HepG2 (cell line): Measurements from ENCODE around the gene SEMA3B. TPM values are rescaled to one million over a fixed set of nuclear protein-coding genes. Genes with fewer than 3 reads are reported as not detected.
"Not testable (repeated sequence)": the region's sequence is repeated elsewhere in the genome, so short reads cannot be mapped to it uniquely, and the experiment has no call there.

ENCODE experiments used
- ATAC-seq: fragments of 200-7000 bp; cut with Tn5 transposase; 3 replicates; pipeline ENCODE4 v1.9.1; 2020; ENCODE audit warnings: mild to moderate bottlenecking, moderate library complexity
- BruUV-seq: library from RNA; stranded (reverse); fragments of 400-500 nt; replicated peaks from 2 replicates; lab custom pipeline; 2021; lab: Mats Ljungman, UMichigan
- CTCF ChIA-PET: fragments of 300-600 bp; formaldehyde crosslinking; extraction: SDS; loops from one replicate; lab custom pipeline; 2021; ENCODE audit warnings: low total read pairs, inconsistent platforms, low intra/inter-chr PET ratio; lab: Yijun Ruan, JAX
- POLR2A ChIA-PET: fragments of 350-600 bp; sonication (Branson Sonifier 250); formaldehyde crosslinking; loops from one replicate; lab custom pipeline; 2020; ENCODE audit warnings: antibody characterized with exemption, inconsistent platforms; lab: Yijun Ruan, JAX
- DNase-seq: peaks from one replicate; pipeline ENCODE4 v3.0.0-alpha.2; 2015; ENCODE audit warnings: low spot score
- FAIRE-seq: peaks from 3 replicates; lab custom pipeline; 2011; peaks lifted over from hg19 to GRCh38; lab: Jason Lieb, UNC
- H2AFZ ChIP-seq: one replicate; pipeline ENCODE4 v1.6.1; 2011; ENCODE audit warnings: low read length, inconsistent platforms
- H3K27ac ChIP-seq: fragments of 300-600 bp; 3 replicates; pipeline ENCODE4 v1.8.0; 2011; ENCODE audit warnings: mixed run types, mild to moderate bottlenecking, mixed read lengths, low read length, inconsistent platforms; ENCODE audit not compliant: insufficient read depth; ENCODE audit errors: extremely low read length
- H3K27me3 ChIP-seq, 2 experiments: fragments of 200-600 bp in 1 of 2; 2 replicates in 1 of 2; 3 replicates in 1 of 2; pipeline versions ENCODE4 v1.6.0 to v1.8.0; 2011; ENCODE audit warnings: low read length in 2 of 2, mild to moderate bottlenecking in 2 of 2, moderate library complexity in 2 of 2, inconsistent platforms in 1 of 2; ENCODE audit not compliant: insufficient read depth in 2 of 2, control insufficient read depth in 1 of 2
- H3K36me3 ChIP-seq, 2 experiments: fragments of 200-600 bp in 1 of 2; replicated peaks in 1 of 2; 2 replicates in 1 of 2; 3 replicates in 1 of 2; pipeline versions ENCODE4 v1.5.1 to v1.8.0; 2011; ENCODE audit warnings: low read length in 2 of 2, inconsistent platforms in 1 of 2; ENCODE audit not compliant: insufficient read depth in 2 of 2, control insufficient read depth in 1 of 2
- H3K4me1 ChIP-seq: 2 replicates; pipeline ENCODE4 v1.5.1; 2012; ENCODE audit warnings: low read length, inconsistent platforms; ENCODE audit not compliant: insufficient read depth
- H3K4me2 ChIP-seq: 2 replicates; pipeline ENCODE4 v1.6.0; 2011; ENCODE audit warnings: low read depth, low read length, inconsistent platforms
- H3K4me3 ChIP-seq, 3 experiments: fragments of 200-600 bp in 1 of 3; sonication (generic), shearing (Covaris generic) in 1 of 3; replicated peaks in 1 of 3; 2 replicates each; pipeline ENCODE4 v1.5.1; 2011 to 2016; ENCODE audit warnings: low read length in 3 of 3, inconsistent platforms in 2 of 3, low read depth in 2 of 3, mild to moderate bottlenecking in 2 of 3, control low read depth in 1 of 3, mixed read lengths in 1 of 3; ENCODE audit not compliant: insufficient read depth in 1 of 3
- H3K79me2 ChIP-seq: one replicate; pipeline ENCODE4 v1.6.1; 2011; ENCODE audit warnings: low read length, inconsistent platforms; ENCODE audit not compliant: insufficient read depth
- H3K9ac ChIP-seq: 2 replicates; pipeline ENCODE4 v1.6.0; 2011; ENCODE audit warnings: mild to moderate bottlenecking, low read depth, low read length, inconsistent platforms; ENCODE audit not compliant: insufficient read depth
- H3K9me3 ChIP-seq: 2 replicates; pipeline ENCODE4 v1.5.1; 2012; ENCODE audit warnings: mild to moderate bottlenecking, low read length
- H4K20me1 ChIP-seq: 2 replicates; pipeline ENCODE4 v1.6.0; 2011; ENCODE audit warnings: inconsistent platforms, mild to moderate bottlenecking, low read length, moderate library complexity; ENCODE audit not compliant: insufficient read depth
- MBD4 ChIP-seq: IDR thresholded peaks from 2 replicates; pipeline ENCODE4 v1.6.1; 2012; ENCODE audit warnings: low read length, inconsistent platforms, borderline replicate concordance
- MED8 ChIP-seq: sonication (generic); formaldehyde crosslinking; IDR thresholded peaks from 2 replicates; pipeline ENCODE4 v1.8.1; 2023; ENCODE audit warnings: mild to moderate bottlenecking, missing genetic modification reagents; ENCODE audit not compliant: insufficient replicate concordance
- ZFX ChIP-seq: sonication (generic); formaldehyde crosslinking; IDR thresholded peaks from 2 replicates; pipeline ENCODE4 v1.4.0; 2020; ENCODE audit warnings: mild to moderate bottlenecking, low read depth, missing genetic modification reagents, moderate library complexity
- ZNF121 ChIP-seq: sonication (generic); formaldehyde crosslinking; IDR thresholded peaks from 2 replicates; pipeline ENCODE4 v1.5.0; 2020; ENCODE audit warnings: mild to moderate bottlenecking, missing genetic modification reagents
- ZNF770 ChIP-seq: sonication (generic); formaldehyde crosslinking; IDR thresholded peaks from 2 replicates; pipeline ENCODE4 v1.5.0; 2020; ENCODE audit warnings: mild to moderate bottlenecking, missing genetic modification reagents
- whole genome bisulfite sequencing: methylation state at CpG from one replicate; pipeline ENCODE4 v1.1.6; 2017; ENCODE audit warnings: low lambda C conversion rate; 5-methylcytosine and 5-hydroxymethylcytosine counted together
- in situ Hi-C: cut with HindIII; loops from 2 replicates; pipeline ENCODE4 v1.10.0; 2017; ENCODE audit warnings: low pct_unique_long_range_greater_than_20kb; ENCODE audit not compliant: extremely low pct_ligation_motif_present
- intact Hi-C: fragments of 100-400 bp; cut with micrococcal nuclease; formaldehyde crosslinking; loops from one replicate; pipeline ENCODE4 v1.10.0; 2022; ENCODE audit not compliant: unreplicated experiment
- polyA plus RNA-seq, 8 experiments: library from polyadenylated mRNA; depleted of rRNA in 3 of 8; stranded (reverse) in 7 of 8; unstranded in 1 of 8; fragments of >200 nt; fragmentation: Illumina TruSeq in 4 of 8; extraction: Trizol in 4 of 8; gene quantifications; 2 replicates each; pipeline versions ENCODE4 v1.2.1 to v1.2.3, GENCODE V29; 2011 to 2016; ENCODE audit warnings: low read depth in 4 of 8, missing spikeins in 1 of 8, mixed read lengths in 1 of 8; ENCODE audit not compliant: insufficient read depth in 1 of 8
- total RNA-seq, 5 experiments: library from RNA; depleted of rRNA; stranded (reverse); fragments of >200 nt; fragmentation: Illumina TruSeq; extraction: Trizol; gene quantifications; 2 replicates each; pipeline ENCODE4 v1.2.3, GENCODE V29; 2016; ENCODE audit warnings: low read depth in 1 of 5

The SEMA3B gene
- total and polyA plus RNA-seq, 2 of the 13 experiments (the other 11 are each of a cell fraction or from before 2014, with no cell fraction given) = 93.2 to 158 TPM

- peak overlapping the region; percentile 96 for H3K27ac ChIP-seq
- H3K9ac ChIP-seq, H3K9me3 ChIP-seq, H3K27me3 ChIP-seq, BruUV-seq, FAIRE-seq, H3K4me3 ChIP-seq, ATAC-seq, DNase-seq, CTCF ChIA-PET, H2AFZ ChIP-seq, H4K20me1 ChIP-seq: not testable (repeated sequence)
- H3K4me2 ChIP-seq = 0 out of 2 replicates have a peak overlapping the region, but pooled peaks have one; percentile 29
- WGBS = 100% methylated on average over 4 of the region's 4 CpGs
- H3K36me3 ChIP-seq = peaks cover 4 to 12% of the 10 kb centered on the region in 2 experiments; a peak in 4 of 5 replicates
- TF ChIP-seq ZNF770 (CRISPR knock-in tag) = peak; percentile 91
- peak; percentile 6 for TF ChIP-seq MED8 (CRISPR knock-in tag)
- peak; percentile 89 for TF ChIP-seq ZNF121
- in situ Hi-C loops (loop anchor here (5.0 kb wide), 1 partner anchor 60 kb away; the partner anchor contains the start of gene HYAL2), intact Hi-C loops (loop anchor here (5.0 kb wide), 1 partner anchor 40 kb away; the partner anchor contains the start of gene HYAL1)
- POLR2A ChIA-PET = interaction anchor here (1.7 to 8.0 kb wide), 4 partner anchors 9 to 52 kb away, joined by 5 to 155 read pairs (median 66); partner anchors contain the start of genes HYAL3, NAA80 and SEMA3B
- H3K4me1 ChIP-seq = peaks cover 79% of the 10 kb centered on the region
- peaks cover 12% of the 10 kb centered on the region for H3K79me2 ChIP-seq
These were observed 6.7 kb upstream of the SEMA3B start for GRCh38 chr3:50262200-50262599.

- intact Hi-C loops = loop anchor here (5.0 kb wide), 1 partner anchor 40 kb away; the partner anchor contains the start of gene HYAL1
- peak overlapping the region; percentile 96 for H3K27ac ChIP-seq
- H3K27me3 ChIP-seq = no peaks in the 10 kb centered on the region
- H2AFZ ChIP-seq = no peak overlapping the region
- peaks cover 12% of the 10 kb centered on the region for H3K79me2 ChIP-seq
- H3K36me3 ChIP-seq = peaks cover 3 to 8% of the 10 kb centered on the region in 2 experiments; a peak in 2 of 5 replicates
- H3K4me2 ChIP-seq = peak overlapping the region; percentile 29; the same call in 1 of the 2 replicates
- DNase-seq = no peak
- ATAC-seq = no peak
- in situ Hi-C loops = loop anchor here (5.0 kb wide), 1 partner anchor 60 kb away; the partner anchor contains the start of gene HYAL2
- 82% methylated on average over 7 of the region's 7 CpGs for WGBS
- TF ChIP-seq ZFX (CRISPR knock-in tag) (peak; percentile 7; the same call in 1 of the 2 replicates), MBD4 (no peak)
- peak overlapping the region; percentile 79 for H3K9ac ChIP-seq
- CTCF ChIA-PET = no interaction called here
- H3K9me3 ChIP-seq = no peaks in the 10 kb centered on the region
- no TSS peak for BruUV-seq
- H3K4me3 ChIP-seq = 0 out of 6 replicates have a peak overlapping the region, but pooled peaks of 1 of the 3 experiments have one; percentile 11
- POLR2A ChIA-PET = interaction anchor here (0.7 to 8.0 kb wide), 13 partner anchors 8 to 67 kb away, joined by 3 to 155 read pairs (median 16); partner anchors contain the start of genes GNAI2, HYAL1, HYAL2 and HYAL3
- H3K4me1 ChIP-seq = peaks cover 84% of the 10 kb centered on the region
- FAIRE-seq = no peak
- H4K20me1 ChIP-seq = no peaks in the 10 kb centered on the region
These were observed 6.2 kb upstream of the SEMA3B start for GRCh38 chr3:50262778-50263177.
